Epithelial cell of esophagus (primary cell): Measurements from ENCODE around the gene OR2A25.

Experiments used
- DNase-seq: peaks from one replicate; pipeline ENCODE4 v3.0.0; 2010; ENCODE audit warnings: low read depth
- H3K4me3 ChIP-seq: 2 replicates; pipeline ENCODE4 v1.5.1; 2011; ENCODE audit warnings: mild to moderate bottlenecking, low read length, control low read depth
- CTCF ChIP-seq: IDR thresholded peaks from 2 replicates; pipeline ENCODE4 v1.5.1; 2011; ENCODE audit warnings: low read depth, mild to moderate bottlenecking, low read length, control low read depth, inconsistent platforms; ENCODE audit not compliant: insufficient read depth; ENCODE audit errors: missing control alignments

OR2A25 gene

GRCh38 chr7:144063710-144064109 is 5.9 kb upstream of the OR2A25 start:
- DNase-seq, result no peak
- no peak overlapping the region for H3K4me3 ChIP-seq
- peak; percentile 29 for TF ChIP-seq CTCF

GRCh38 chr7:144069953-144070352 is 342 bp downstream of the OR2A25 start:
- no peak overlapping the region for H3K4me3 ChIP-seq
- no peak for DNase-seq
- no peak for TF ChIP-seq CTCF

GRCh38 chr7:144074374-144074773 is 4.8 kb downstream of the OR2A25 start:
- DNase-seq, result no peak
- no peak for TF ChIP-seq CTCF
- H3K4me3 ChIP-seq, result no peak overlapping the region

- no peak for TF ChIP-seq CTCF
- DNase-seq, result no peak
- no peak within 1 kb of the TSS for H3K4me3 ChIP-seq
Observed at GRCh38 chr7:144085978-144086377, 16.4 kb downstream of the OR2A25 start, which contains the start of gene OR2A12. TSS of gene OR2A12 (plus strand) at chr7:144086278. CDS start at chr7:144095108, 8,830 bp downstream.

GRCh38 chr7:144086730-144087129 is 17.1 kb downstream of the OR2A25 start:
- DNase-seq, result no peak
- H3K4me3 ChIP-seq, result no peak overlapping the region
- no peak for TF ChIP-seq CTCF

GRCh38 chr7:144087230-144087629 is 17.6 kb downstream of the OR2A25 start:
- DNase-seq, result no peak

More at GRCh38 chr7:144087230-144087629, 17.6 kb downstream of the OR2A25 start:
- no peak for TF ChIP-seq CTCF
- no peak overlapping the region for H3K4me3 ChIP-seq
